PC-3 (cell line): ENCODE data around the gene LYL1. TPM values are rescaled to one million over a fixed set of nuclear protein-coding genes. Genes with fewer than 3 reads are reported as not detected.
A peak's percentile ranks its signal among the peaks of the same experiment; 100 is the strongest.

Source experiments
- ATAC-seq: fragments of 200-7000 bp; cut with Tn5 transposase; 2 replicates; pipeline ENCODE4 v1.9.1; 2020; ENCODE audit warnings: mild to moderate bottlenecking, moderate library complexity
- BruUV-seq: library from RNA; stranded (reverse); fragments of 400-500 nt; replicated peaks from 2 replicates; lab custom pipeline; 2021; lab: Mats Ljungman, UMichigan
- CTCF ChIA-PET: fragments of 300-600 bp; sonication (Branson Sonifier 250); formaldehyde crosslinking; loops from one replicate; lab custom pipeline; 2022; ENCODE audit warnings: antibody characterized with exemption; lab: Charles Lee
- POLR2A ChIA-PET: fragments of 300-600 bp; sonication (Branson Sonifier 250); formaldehyde crosslinking; loops from one replicate; lab custom pipeline; 2022; ENCODE audit warnings: antibody characterized with exemption; ENCODE audit not compliant: unreplicated experiment; lab: Charles Lee
- DNase-seq: peaks from one replicate; pipeline ENCODE4 v3.0.0-alpha.2; 2015
- H2AFZ ChIP-seq: fragments of 300-600 bp; sonication (generic); 2 replicates; pipeline ENCODE4 v1.6.0; 2016; ENCODE audit warnings: antibody characterized with exemption, low read length
- H3F3A ChIP-seq: fragments of 300-600 bp; sonication (generic); one replicate; pipeline ENCODE4 v1.6.0; 2017; ENCODE audit warnings: antibody characterized with exemption, low read length, control low read depth, mild to moderate bottlenecking; ENCODE audit not compliant: unreplicated experiment
- H3K27ac ChIP-seq: fragments of 300-600 bp; sonication (generic); 2 replicates; pipeline ENCODE4 v1.5.1; 2016; ENCODE audit warnings: mild to moderate bottlenecking, low read length
- H3K27me3 ChIP-seq: fragments of 300-600 bp; sonication (generic); 2 replicates; pipeline ENCODE4 v1.6.1; 2016; ENCODE audit warnings: low read length, mixed read lengths
- H3K36me3 ChIP-seq: fragments of 300-600 bp; sonication (generic); 2 replicates; pipeline ENCODE4 v1.6.1; 2016; ENCODE audit warnings: low read depth, mixed run types, low read length, mixed read lengths
- H3K4me1 ChIP-seq: fragments of 300-600 bp; sonication (generic); 2 replicates; pipeline ENCODE4 v1.5.1; 2016; ENCODE audit warnings: low read length; ENCODE audit not compliant: insufficient read depth
- H3K4me2 ChIP-seq: fragments of 300-600 bp; sonication (generic); 2 replicates; pipeline ENCODE4 v1.6.0; 2016; ENCODE audit warnings: low read length
- H3K4me3 ChIP-seq: fragments of 300-600 bp; sonication (generic); 2 replicates; pipeline ENCODE4 v1.5.1; 2016; ENCODE audit warnings: mild to moderate bottlenecking, low read length, mixed read lengths
- H3K79me2 ChIP-seq: fragments of 300-600 bp; sonication (generic); 2 replicates; pipeline ENCODE4 v1.6.1; 2017; ENCODE audit warnings: low read length, mixed read lengths
- H3K9ac ChIP-seq: fragments of 300-600 bp; sonication (generic); 2 replicates; pipeline ENCODE4 v1.6.0; 2016; ENCODE audit warnings: mild to moderate bottlenecking, low read length
- H3K9me2 ChIP-seq: fragments of 300-600 bp; sonication (generic); replicated peaks from 2 replicates; pipeline ENCODE4 v1.6.1; 2016; ENCODE audit warnings: mixed run types, low read length, mixed read lengths
- H3K9me3 ChIP-seq: fragments of 300-600 bp; sonication (generic); 2 replicates; pipeline ENCODE4 v1.6.1; 2016; ENCODE audit warnings: low read length, mixed read lengths
- H4K20me1 ChIP-seq: fragments of 300-600 bp; sonication (generic); 2 replicates; pipeline ENCODE4 v1.6.1; 2016; ENCODE audit warnings: low read length, mixed read lengths
- CTCF ChIP-seq: fragments of 300-600 bp; sonication (generic); conservative IDR thresholded peaks from 2 replicates; pipeline ENCODE4 v1.5.1; 2017; ENCODE audit warnings: antibody characterized with exemption, low read depth, mild to moderate bottlenecking, low read length
- EZH2 ChIP-seq: fragments of 300-600 bp; sonication (generic); IDR thresholded peaks from one replicate; pipeline ENCODE4 v1.6.1; 2017; ENCODE audit warnings: antibody characterized with exemption, mild to moderate bottlenecking, low read length; ENCODE audit not compliant: unreplicated experiment
- EZH2phosphoT487 ChIP-seq: fragments of 300-600 bp; sonication (generic); IDR thresholded peaks from 2 replicates; pipeline ENCODE4 v1.6.1; 2018; ENCODE audit warnings: mild to moderate bottlenecking, antibody characterized with exemption, low read length, borderline replicate concordance
- intact Hi-C: fragments of 100-400 bp; cut with micrococcal nuclease; formaldehyde crosslinking; loops from 2 replicates; pipeline ENCODE4 v1.9.0; 2023
- total RNA-seq: library from RNA; depleted of rRNA; stranded (reverse); fragments of >200 nt; gene quantifications from 2 replicates; pipeline ENCODE4 v1.2.3, GENCODE V29; 2014

The LYL1 gene
- total RNA-seq, 1 experiment from 2014 or later: 3.3 TPM

- TF ChIP-seq EZH2phosphoT487 (no peak), CTCF (peak; percentile 49; the same call in 1 of the 2 replicates), EZH2 (no peak)
- Histone ChIP-seq H3K27me3 (no peaks in the 10 kb centered on the region), H3K9me2 (no peaks in the 10 kb centered on the region), H3K9me3 (no peaks in the 10 kb centered on the region), H3K36me3 (peaks cover 10% of the 10 kb centered on the region; the same call in 1 of the 2 replicates), H2AFZ (peak overlapping the region; percentile 70), H3K4me3 (peak overlapping the region; percentile 57), H3K4me1 (peaks cover 10% of the 10 kb centered on the region; the same call in 1 of the 2 replicates), H3K27ac (no peak overlapping the region), H3K4me2 (peak overlapping the region; percentile 52), H3K79me2 (no peaks in the 10 kb centered on the region), H3K9ac (0 out of 2 replicates have a peak overlapping the region, but pooled peaks have one; percentile 14), H3F3A (no peaks in the 10 kb centered on the region), H4K20me1 (no peaks in the 10 kb centered on the region)
- POLR2A ChIA-PET: interaction anchor here (0.6 to 0.8 kb wide), 3 partner anchors 11 to 128 kb away, joined by 3 to 17 read pairs (median 6); no protein-coding TSS in a partner anchor
- intact Hi-C loops: loop anchor here (5.0 kb wide), 1 partner anchor 47 kb away; the partner anchor contains the start of genes IER2 and STX10
- CTCF ChIA-PET: interaction anchor here (0.6 to 2.3 kb wide), 4 partner anchors 11 to 140 kb away, joined by 8 to 16 read pairs (median 10); no protein-coding TSS in a partner anchor
- DNase-seq: no peak
- TSS peak; percentile 49 for BruUV-seq
- ATAC-seq: peak; percentile 11; the same call in 1 of the 2 replicates
Observed at GRCh38 chr19:13104848-13105711, 2.4 kb upstream of the LYL1 start.

- intact Hi-C loops: loop anchor here (5.0 kb wide), 1 partner anchor 48 kb away; the partner anchor contains the start of genes IER2 and STX10
- CTCF ChIA-PET: interaction anchor here (0.6 to 2.3 kb wide), 4 partner anchors 10 to 1507 kb away, joined by 8 to 16 read pairs (median 10); no protein-coding TSS in a partner anchor
- peaks cover 10% of the 10 kb centered on the region; the same call in 1 of the 2 replicates for H3K4me1 ChIP-seq
- POLR2A ChIA-PET: interaction anchor here (0.6 kb wide), 1 partner anchor 50 kb away, joined by 6 read pairs; no protein-coding TSS in a partner anchor
- peaks cover 5% of the 10 kb centered on the region; the same call in 1 of the 2 replicates for H3K36me3 ChIP-seq
- TF ChIP-seq EZH2phosphoT487 (no peak), EZH2 (no peak), CTCF (peak; percentile 94)
- DNase-seq (peak; percentile 50), ATAC-seq (peak; percentile 17)
- peak overlapping the region; percentile 52 for H3K4me2 ChIP-seq
- no TSS peak for BruUV-seq
- H3K9me3 ChIP-seq: no peaks in the 10 kb centered on the region
- H3K27ac ChIP-seq: no peak overlapping the region
- H3K4me3 ChIP-seq: peak overlapping the region; percentile 57
- peak overlapping the region; percentile 70 for H2AFZ ChIP-seq
- H3K27me3 ChIP-seq: no peaks in the 10 kb centered on the region
- peak overlapping the region; percentile 14; the same call in 1 of the 2 replicates for H3K9ac ChIP-seq
- no peaks in the 10 kb centered on the region for H3K79me2 ChIP-seq
- H4K20me1 ChIP-seq: no peaks in the 10 kb centered on the region
- no peaks in the 10 kb centered on the region for H3K9me2 ChIP-seq
- no peaks in the 10 kb centered on the region for H3F3A ChIP-seq
Observed at GRCh38 chr19:13104360-13104847, 1.7 kb upstream of the LYL1 start.
